ENCODE measurements around the gene PPP1R16B. TPM values are rescaled to one million over a fixed set of nuclear protein-coding genes. Genes with fewer than 3 reads are reported as not detected.
A peak's percentile ranks its signal among the peaks of the same experiment; 100 is the strongest.

Gene PPP1R16B
- total RNA-seq, 4 donors from 2014 or later = 0.99 to 6.7 (median 3.6) TPM

GRCh38 chr20:38870733-38871559, 65.4 kb downstream of the PPP1R16B start:
- H3K27ac ChIP-seq = peak overlapping the region; percentile 44 to 73 (median 66)
- WGBS, 2 donors = 33 to 40% methylated on average over 3 to 7 of the region's 12 CpGs
- intact Hi-C loops (cut with DNase I) = no loop called here

GRCh38 chr20:38871560-38871953, 66.1 kb downstream of the PPP1R16B start:
- no peak overlapping the region for H3K4me3 ChIP-seq
- peaks cover 0 to 67% (median 12%) of the 10 kb centered on the region in 3 donors for H3K4me1 ChIP-seq
- WGBS, 2 donors = 26 to 29% methylated on average over 3 of the region's 3 CpGs
- H3K36me3 ChIP-seq = no peaks in the 10 kb centered on the region
- peaks cover 0 to 55% (median 0%) of the 10 kb centered on the region in 4 donors for H3K27me3 ChIP-seq
- peak overlapping the region in 3 of 4 donors; percentile 61 to 72 (median 64) for H3K27ac ChIP-seq
- DNase-seq = no peak
- H3K9me3 ChIP-seq = no peaks in the 10 kb centered on the region
- intact Hi-C loops (cut with DNase I) = no loop called here
- TF ChIP-seq POLR2A (IDR thresholded peaks at IDR 0.05) (no peak), CTCF (IDR thresholded peaks at IDR 0.05) (no peak)

More at GRCh38 chr20:38870733-38871559, 65.4 kb downstream of the PPP1R16B start:
- no peak for TF ChIP-seq CTCF (IDR thresholded peaks at IDR 0.05)
- peak in 1 of 4 donors; percentile 16 for TF ChIP-seq POLR2A (IDR thresholded peaks at IDR 0.05)
- Histone ChIP-seq H3K4me3 (no peak overlapping the region), H3K9me3 (no peaks in the 10 kb centered on the region), H3K27me3 (peaks cover 0 to 53% (median 0%) of the 10 kb centered on the region in 4 donors), H3K36me3 (no peaks in the 10 kb centered on the region), H3K4me1 (peaks cover 0 to 62% (median 10%) of the 10 kb centered on the region in 3 donors)
- no peak for DNase-seq

- WGBS, 2 donors = 62 to 66% methylated on average over 6 to 7 of the region's 7 CpGs
- no peak for DNase-seq
- Histone ChIP-seq H3K27me3 (peaks cover 0 to 55% (median 0%) of the 10 kb centered on the region in 4 donors), H3K36me3 (no peaks in the 10 kb centered on the region), H3K9me3 (no peaks in the 10 kb centered on the region), H3K27ac (peak overlapping the region in 3 of 4 donors; percentile 25 to 72 (median 64)), H3K4me1 (peaks cover 0 to 72% (median 14%) of the 10 kb centered on the region in 3 donors), H3K4me3 (no peak overlapping the region)
- intact Hi-C loops (cut with DNase I) = no loop called here
- TF ChIP-seq POLR2A (IDR thresholded peaks at IDR 0.05) (no peak), CTCF (IDR thresholded peaks at IDR 0.05) (no peak)
These were observed 66.5 kb downstream of the PPP1R16B start for GRCh38 chr20:38872036-38872435.

DNA sequence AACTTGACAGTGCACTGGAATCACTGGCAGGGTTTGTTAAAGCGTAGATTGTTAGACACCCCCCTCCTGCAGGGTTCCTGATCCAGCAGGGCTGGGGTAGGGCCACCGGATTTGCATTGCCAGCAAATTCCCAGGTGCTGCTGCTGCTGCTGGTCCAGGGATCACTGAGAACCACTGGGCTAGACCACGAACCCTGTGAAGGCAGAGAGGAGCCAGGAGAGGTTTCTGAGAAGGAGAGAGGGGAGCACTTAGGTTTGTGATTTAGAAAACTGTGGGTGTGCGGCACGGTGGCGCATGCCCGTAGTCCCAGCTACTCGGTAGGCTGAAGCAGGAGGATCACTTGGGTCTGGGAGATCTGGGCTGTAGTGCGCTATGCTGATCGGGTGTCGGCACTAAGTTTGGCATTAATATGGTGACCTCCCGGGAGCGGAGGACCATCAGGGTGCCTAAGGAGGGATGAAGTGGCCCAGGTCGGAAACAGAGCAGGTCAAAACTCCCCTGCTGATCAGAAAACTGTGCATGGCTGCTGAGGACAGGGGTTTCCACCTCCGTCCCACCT, 67.1 kb downstream of the PPP1R16B start:
- peaks cover 0 to 77% (median 17%) of the 10 kb centered on the region in 3 donors for H3K4me1 ChIP-seq
- no peaks in the 10 kb centered on the region for H3K36me3 ChIP-seq
- peaks cover 0 to 55% (median 0%) of the 10 kb centered on the region in 4 donors for H3K27me3 ChIP-seq
- 71 to 76% methylated on average over 11 to 14 of the region's 15 CpGs for WGBS, 2 donors
- intact Hi-C loops (cut with DNase I) = no loop called here
- no peaks in the 10 kb centered on the region for H3K9me3 ChIP-seq
- TF ChIP-seq CTCF (IDR thresholded peaks at IDR 0.05) (no peak), POLR2A (IDR thresholded peaks at IDR 0.05) (no peak)
- peak overlapping the region in 3 of 4 donors; percentile 25 to 72 (median 64) for H3K27ac ChIP-seq
- peak overlapping the region in 1 of 4 donors; percentile 34 for H3K4me3 ChIP-seq
- DNase-seq = no peak
